DOHH2 (cell line): ENCODE results near the gene ANTXR1.

Experiments used
- CTCF ChIP-seq: fragments of 200-600 bp; sonication (generic); IDR thresholded peaks from one replicate; pipeline ENCODE4 v1.5.1; 2014; ENCODE audit warnings: antibody characterized with exemption, mild to moderate bottlenecking, low read depth, low read length; ENCODE audit not compliant: poor library complexity, severe bottlenecking
- EZH2phosphoT487 ChIP-seq: fragments of 200-600 bp; sonication (generic); IDR thresholded peaks from 2 replicates; pipeline ENCODE4 v1.6.1; 2017; ENCODE audit warnings: borderline replicate concordance, mild to moderate bottlenecking, antibody characterized with exemption, low read length, moderate library complexity, mixed read lengths

- no peak for TF ChIP-seq CTCF
- no peak for TF ChIP-seq EZH2phosphoT487
Observed at GRCh38 chr2:69089266-69089665, 76.3 kb downstream of the ANTXR1 start.
